Fibroblast of skin of abdomen (primary cell): ENCODE results near the gene LONRF2. TPM values are rescaled to one million over a fixed set of nuclear protein-coding genes. Genes with fewer than 3 reads are reported as not detected.
A peak's percentile ranks its signal among the peaks of the same experiment; 100 is the strongest.
"Not testable (repeated sequence)": the region's sequence is repeated elsewhere in the genome, so short reads cannot be mapped to it uniquely, and the experiment has no call there.

Source experiments
- DNase-seq: peaks from one replicate; pipeline ENCODE4 v3.0.0-alpha.2; 2013
- polyA plus RNA-seq, 2 experiments: library from polyadenylated mRNA; unstranded; fragments of 120-200 nt; gene quantifications; one replicate each; pipeline ENCODE4 v1.2.1, GENCODE V29; 2013; ENCODE audit not compliant: insufficient read length in 2 of 2

Gene LONRF2
- 0.03 TPM for polyA plus RNA-seq (2013, experiment 1 of 2; ENCODE audit: insufficient read length)
- 0.02 TPM for polyA plus RNA-seq (2013, experiment 2 of 2; ENCODE audit: insufficient read length)

- no peak for DNase-seq
Observed at GRCh38 chr2:100321866-100322820, at the start of gene LONRF2. TSS of gene LONRF2 (minus strand) at chr2:100322501. CDS start at chr2:100322093, 408 bp downstream.

- no peak for DNase-seq
Observed at GRCh38 chr2:100367163-100367562, 44.9 kb upstream of the LONRF2 start.

GRCh38 chr2:100365434-100365833 lies 43.1 kb upstream of the LONRF2 start:
- DNase-seq: peak; percentile 87

- DNase-seq: not testable (repeated sequence)
Observed at GRCh38 chr2:100362269-100362668, 40.0 kb upstream of the LONRF2 start.

- no peak for DNase-seq
Observed at GRCh38 chr2:100359576-100359975, 37.3 kb upstream of the LONRF2 start.

GRCh38 chr2:100358554-100358953 lies 36.3 kb upstream of the LONRF2 start:
- no peak for DNase-seq

- DNase-seq: no peak
Observed at GRCh38 chr2:100352521-100352920, 30.2 kb upstream of the LONRF2 start.

- DNase-seq: no peak
Observed at GRCh38 chr2:100350661-100351185, 28.4 kb upstream of the LONRF2 start.

- not testable (repeated sequence) for DNase-seq
Observed at GRCh38 chr2:100345144-100345543, 22.8 kb upstream of the LONRF2 start.

- DNase-seq: no peak
Observed at GRCh38 chr2:100344433-100344832, 22.1 kb upstream of the LONRF2 start.

- not testable (repeated sequence) for DNase-seq
Observed at GRCh38 chr2:100342466-100342865, 20.2 kb upstream of the LONRF2 start.

- no peak for DNase-seq
Observed at GRCh38 chr2:100339823-100340222, 17.5 kb upstream of the LONRF2 start.

- no peak for DNase-seq
Observed at GRCh38 chr2:100334929-100335328, 12.6 kb upstream of the LONRF2 start.

- DNase-seq: no peak
Observed at GRCh38 chr2:100327742-100328141, 5.4 kb upstream of the LONRF2 start.

GRCh38 chr2:100321179-100321865 lies 979 bp downstream of the LONRF2 start:
- no peak for DNase-seq

- DNase-seq: no peak
Observed at GRCh38 chr2:100320547-100321178, 1.6 kb downstream of the LONRF2 start.

GRCh38 chr2:100317634-100318033 lies 4.7 kb downstream of the LONRF2 start:
- no peak for DNase-seq

GRCh38 chr2:100309973-100310719 lies 12.2 kb downstream of the LONRF2 start:
- DNase-seq: no peak

- no peak for DNase-seq
Observed at GRCh38 chr2:100309311-100309710, 13.0 kb downstream of the LONRF2 start.

GRCh38 chr2:100303744-100304143 lies 18.6 kb downstream of the LONRF2 start:
- DNase-seq: no peak

GRCh38 chr2:100302585-100302892 lies 19.8 kb downstream of the LONRF2 start:
- no peak for DNase-seq
